Tibial artery (tissue), 4 donors: Measurements from ENCODE around the gene TPT1.
A peak's percentile ranks its signal among the peaks of the same experiment; 100 is the strongest.

Experiments
- DNase-seq, 2 donors: peaks; one replicate each; pipeline ENCODE4 v3.0.0-alpha.2; 2019
- H3K27ac ChIP-seq, 2 donors: fragments of 200-600 bp; sonication (generic) in 1 of 2; 1 replicate in 1 of 2; 2 replicates in 1 of 2; pipeline ENCODE4 v1.5.1; 2018 to 2019; ENCODE audit warnings: mild to moderate bottlenecking in 1 of 2
- H3K27me3 ChIP-seq, 2 donors: fragments of 200-600 bp; sonication (generic) in 1 of 2; one replicate each; pipeline versions ENCODE4 v1.5.1 to v1.6.0; 2016 to 2019
- H3K36me3 ChIP-seq, 3 donors: fragments of 200-600 bp; sonication (generic) in 2 of 3; one replicate each; pipeline ENCODE4 v1.5.1; 2016 to 2019; ENCODE audit warnings: mild to moderate bottlenecking in 2 of 3
- H3K4me1 ChIP-seq, 4 donors: fragments of 200-600 bp; sonication (generic) in 2 of 4; 1 replicate in 3 of 4; 2 replicates in 1 of 4; pipeline ENCODE4 v1.5.1; 2016 to 2019
- H3K4me3 ChIP-seq, 2 donors: fragments of 200-600 bp; sonication (generic) in 1 of 2; 1 replicate in 1 of 2; 2 replicates in 1 of 2; pipeline ENCODE4 v1.5.1; 2018 to 2019; ENCODE audit warnings: mild to moderate bottlenecking in 2 of 2
- H3K9me3 ChIP-seq, 3 donors: fragments of 200-600 bp; sonication (generic) in 1 of 3; one replicate each; pipeline ENCODE4 v1.5.1; 2016 to 2019
- intact Hi-C: fragments of 100-400 bp; cut with DNase I; formaldehyde crosslinking; loops from one replicate; pipeline ENCODE4 v1.15.0; 2023; ENCODE audit warnings: low total_unique reads
- TF ChIP-seq, protein P1 (sequence below), 2 experiments: fragments of 200-600 bp in 1 of 2; fragments of 450-650 bp in 1 of 2; IDR thresholded peaks; one replicate each; pipeline ENCODE4 v1.5.1; 2017 to 2019; ENCODE audit warnings: antibody characterized with exemption in 2 of 2, mild to moderate bottlenecking in 1 of 2, moderate library complexity in 1 of 2

The TPT1 gene

DNA sequence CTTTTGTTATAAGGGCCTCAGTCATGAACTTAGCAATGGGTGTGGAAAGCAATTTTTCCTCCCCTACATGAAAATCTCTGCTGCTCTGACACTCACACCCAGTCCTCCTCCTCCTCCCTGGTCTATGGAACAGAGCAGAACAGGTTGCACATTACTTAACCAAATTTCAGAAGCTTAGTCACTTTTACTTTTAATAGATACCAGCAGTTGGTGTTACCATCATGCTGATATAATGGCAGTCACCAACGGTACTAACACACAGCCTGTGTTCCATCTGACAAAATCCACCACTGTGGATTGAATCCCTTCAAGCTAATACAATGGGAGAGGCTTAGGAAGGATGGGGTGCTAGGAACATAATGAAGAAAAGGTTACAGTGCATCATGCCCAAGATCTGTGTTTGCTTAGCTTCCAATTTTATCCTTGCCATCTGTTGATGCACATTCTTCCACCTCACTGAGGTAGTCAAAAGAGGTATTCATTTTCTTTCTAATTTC lies 9.8 kb downstream of the TPT1 start:
- TF ChIP-seq, protein P1, sequence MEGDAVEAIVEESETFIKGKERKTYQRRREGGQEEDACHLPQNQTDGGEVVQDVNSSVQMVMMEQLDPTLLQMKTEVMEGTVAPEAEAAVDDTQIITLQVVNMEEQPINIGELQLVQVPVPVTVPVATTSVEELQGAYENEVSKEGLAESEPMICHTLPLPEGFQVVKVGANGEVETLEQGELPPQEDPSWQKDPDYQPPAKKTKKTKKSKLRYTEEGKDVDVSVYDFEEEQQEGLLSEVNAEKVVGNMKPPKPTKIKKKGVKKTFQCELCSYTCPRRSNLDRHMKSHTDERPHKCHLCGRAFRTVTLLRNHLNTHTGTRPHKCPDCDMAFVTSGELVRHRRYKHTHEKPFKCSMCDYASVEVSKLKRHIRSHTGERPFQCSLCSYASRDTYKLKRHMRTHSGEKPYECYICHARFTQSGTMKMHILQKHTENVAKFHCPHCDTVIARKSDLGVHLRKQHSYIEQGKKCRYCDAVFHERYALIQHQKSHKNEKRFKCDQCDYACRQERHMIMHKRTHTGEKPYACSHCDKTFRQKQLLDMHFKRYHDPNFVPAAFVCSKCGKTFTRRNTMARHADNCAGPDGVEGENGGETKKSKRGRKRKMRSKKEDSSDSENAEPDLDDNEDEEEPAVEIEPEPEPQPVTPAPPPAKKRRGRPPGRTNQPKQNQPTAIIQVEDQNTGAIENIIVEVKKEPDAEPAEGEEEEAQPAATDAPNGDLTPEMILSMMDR (IDR thresholded peaks at IDR 0.05): no peak
- Histone ChIP-seq H3K27ac (peak overlapping the region in 1 of 2 donors; percentile 9), H3K27me3 (no peaks in the 10 kb centered on the region), H3K4me1 (peaks cover 0 to 87% (median 39%) of the 10 kb centered on the region in 4 donors), H3K4me3 (no peak overlapping the region), H3K9me3 (no peaks in the 10 kb centered on the region), H3K36me3 (peaks cover 9 to 29% (median 17%) of the 10 kb centered on the region in 3 donors)
- intact Hi-C loops: no loop called here
- DNase-seq: no peak

DNA sequence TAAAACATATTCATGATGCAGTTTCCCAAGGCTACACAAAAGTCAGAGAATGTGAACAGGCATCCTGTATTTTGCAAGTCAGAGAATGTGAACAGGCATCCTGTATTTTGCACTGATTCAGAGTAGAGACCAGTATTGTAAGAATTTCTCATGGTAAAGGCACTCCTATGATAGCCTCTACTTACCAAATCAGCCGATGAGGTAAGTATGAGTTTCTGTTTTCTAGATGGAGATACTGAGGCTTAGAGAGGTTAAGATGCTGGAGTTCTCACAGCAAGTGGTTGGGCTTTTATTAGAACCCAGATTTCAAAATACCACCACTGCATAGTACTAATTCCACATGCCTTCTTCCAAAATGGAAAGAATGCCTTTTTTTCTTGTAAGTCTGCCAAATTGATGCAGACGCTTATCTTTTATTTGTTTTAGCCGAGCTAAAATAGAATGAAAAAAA lies 12.3 kb downstream of the TPT1 start:
- H3K27ac ChIP-seq: peak overlapping the region; percentile 75 to 80
- H3K4me1 ChIP-seq: peaks cover 0 to 81% (median 36%) of the 10 kb centered on the region in 4 donors
- no peak overlapping the region for H3K4me3 ChIP-seq
- intact Hi-C loops: no loop called here
- no peak for DNase-seq
- TF ChIP-seq, protein P1 (IDR thresholded peaks at IDR 0.05): no peak
- no peaks in the 10 kb centered on the region for H3K27me3 ChIP-seq
- peaks cover 0 to 6% (median 0%) of the 10 kb centered on the region in 3 donors for H3K36me3 ChIP-seq
- H3K9me3 ChIP-seq: no peaks in the 10 kb centered on the region

DNA sequence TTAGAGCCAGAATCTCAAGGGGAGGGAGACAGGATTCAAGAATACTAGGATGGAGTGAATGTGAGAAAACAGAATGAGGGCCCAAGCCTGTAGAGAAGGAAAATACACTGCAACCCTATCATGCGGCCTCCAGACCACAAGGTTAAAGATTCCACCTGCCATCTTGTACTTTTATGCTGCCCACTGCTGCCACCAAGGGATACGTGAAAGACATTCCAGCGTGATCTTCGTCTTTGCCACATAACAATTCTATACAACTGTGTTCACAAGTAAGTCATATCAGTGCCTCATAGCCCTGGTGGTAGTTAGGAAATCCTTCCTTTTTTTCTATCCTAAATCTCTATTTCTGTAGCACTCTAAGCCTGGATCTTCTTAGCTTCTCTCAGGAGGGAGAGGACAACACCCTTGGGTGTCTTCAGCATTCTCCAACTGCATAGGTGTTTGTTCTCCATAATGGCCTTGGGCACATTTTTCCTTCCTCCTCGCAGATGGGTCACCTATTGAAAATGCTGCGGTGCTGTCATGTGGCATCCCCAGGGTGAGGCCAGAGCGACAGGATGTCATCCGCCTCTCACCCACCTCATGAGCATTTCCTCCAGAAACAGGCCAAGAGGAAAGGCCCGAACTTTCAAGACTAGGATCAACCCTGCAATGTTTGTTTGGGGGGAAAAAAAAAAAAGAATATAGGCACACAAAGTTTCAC lies 13.6 kb downstream of the TPT1 start:
- Histone ChIP-seq H3K4me3 (no peak overlapping the region), H3K36me3 (no peaks in the 10 kb centered on the region), H3K4me1 (peaks cover 0 to 68% (median 36%) of the 10 kb centered on the region in 4 donors), H3K9me3 (no peaks in the 10 kb centered on the region), H3K27ac (peak overlapping the region; percentile 38 to 80), H3K27me3 (no peaks in the 10 kb centered on the region)
- intact Hi-C loops: no loop called here
- TF ChIP-seq, protein P1 (IDR thresholded peaks at IDR 0.05): no peak
- no peak for DNase-seq

DNA sequence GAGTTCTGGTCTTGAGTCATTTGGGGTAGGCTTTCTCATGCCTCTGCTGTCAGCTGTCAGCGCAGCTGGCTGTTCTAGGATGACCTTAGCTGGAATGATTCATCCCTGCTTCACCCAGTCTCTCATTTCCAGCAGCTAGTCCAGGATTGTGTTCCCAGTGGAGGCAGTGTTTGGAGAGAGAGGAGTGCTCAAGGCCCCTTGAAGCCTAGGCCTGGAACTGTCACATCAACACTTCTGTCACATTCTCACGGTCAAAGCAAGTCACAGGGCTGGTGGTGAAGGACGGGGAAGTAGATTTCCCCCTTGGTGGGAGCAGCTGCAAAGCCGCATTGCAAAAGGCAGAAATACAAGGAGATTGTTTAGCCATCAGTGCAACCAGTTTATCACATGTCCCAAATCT lies 15.2 kb downstream of the TPT1 start:
- intact Hi-C loops: no loop called here
- Histone ChIP-seq H3K4me1 (peaks cover 0 to 73% (median 31%) of the 10 kb centered on the region in 4 donors), H3K27me3 (no peaks in the 10 kb centered on the region), H3K9me3 (no peaks in the 10 kb centered on the region), H3K4me3 (no peak overlapping the region), H3K27ac (peak overlapping the region; percentile 68 to 80), H3K36me3 (no peaks in the 10 kb centered on the region)
- TF ChIP-seq, protein P1 (IDR thresholded peaks at IDR 0.05): no peak
- DNase-seq: peak; percentile 69 to 85

DNA sequence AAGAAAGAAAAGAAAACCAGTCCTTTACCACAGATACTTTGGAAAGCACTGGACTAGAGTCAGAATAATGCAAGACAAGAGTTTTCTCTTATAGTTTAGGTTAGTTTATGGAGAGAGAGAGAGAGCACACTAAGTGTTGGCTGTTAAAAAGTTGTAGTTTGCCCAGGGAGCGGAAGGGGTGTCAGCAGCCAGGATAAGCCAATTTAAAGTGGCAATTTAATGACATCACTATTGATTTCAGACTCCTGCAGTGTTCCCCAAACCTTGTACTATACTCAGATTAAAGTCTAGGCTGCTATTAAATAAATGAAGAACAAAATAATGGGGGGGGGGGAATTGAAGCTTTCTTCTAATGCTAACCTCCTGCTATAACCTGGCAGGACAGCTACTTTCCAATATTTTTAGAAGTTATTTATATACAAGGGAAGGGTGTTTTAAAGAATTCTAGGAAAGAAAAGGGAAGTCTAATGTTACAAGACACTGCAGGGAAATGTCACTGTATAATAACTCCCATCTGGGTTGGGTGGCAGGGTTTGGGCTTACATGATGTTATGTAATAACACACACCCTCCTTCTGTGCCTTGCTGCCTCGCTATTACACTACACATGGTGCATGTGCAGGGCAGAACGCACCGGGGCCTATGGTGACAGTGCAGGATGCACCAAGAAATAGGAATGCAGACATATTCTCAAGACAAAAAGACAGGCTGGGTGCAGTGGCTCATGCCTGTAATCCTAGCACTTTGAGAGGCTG lies 19.9 kb downstream of the TPT1 start:
- DNase-seq: peak in 1 of 2 donors; percentile 38

More for the DNA sequence above, 19.9 kb downstream of the TPT1 start:
- TF ChIP-seq, protein P1 (IDR thresholded peaks at IDR 0.05): no peak
- intact Hi-C loops: no loop called here
- Histone ChIP-seq H3K27ac (peak overlapping the region in 1 of 2 donors; percentile 57), H3K36me3 (no peaks in the 10 kb centered on the region), H3K4me3 (no peak overlapping the region), H3K9me3 (no peaks in the 10 kb centered on the region), H3K27me3 (no peaks in the 10 kb centered on the region), H3K4me1 (peaks cover 0 to 45% (median 18%) of the 10 kb centered on the region in 4 donors)
